ENCODE results near the gene EFNB3. TPM values are rescaled to one million over a fixed set of nuclear protein-coding genes. Genes with fewer than 3 reads are reported as not detected.

Gene EFNB3
- total RNA-seq, 2 donors from 2014 or later: 0.25 to 0.34 TPM

DNA sequence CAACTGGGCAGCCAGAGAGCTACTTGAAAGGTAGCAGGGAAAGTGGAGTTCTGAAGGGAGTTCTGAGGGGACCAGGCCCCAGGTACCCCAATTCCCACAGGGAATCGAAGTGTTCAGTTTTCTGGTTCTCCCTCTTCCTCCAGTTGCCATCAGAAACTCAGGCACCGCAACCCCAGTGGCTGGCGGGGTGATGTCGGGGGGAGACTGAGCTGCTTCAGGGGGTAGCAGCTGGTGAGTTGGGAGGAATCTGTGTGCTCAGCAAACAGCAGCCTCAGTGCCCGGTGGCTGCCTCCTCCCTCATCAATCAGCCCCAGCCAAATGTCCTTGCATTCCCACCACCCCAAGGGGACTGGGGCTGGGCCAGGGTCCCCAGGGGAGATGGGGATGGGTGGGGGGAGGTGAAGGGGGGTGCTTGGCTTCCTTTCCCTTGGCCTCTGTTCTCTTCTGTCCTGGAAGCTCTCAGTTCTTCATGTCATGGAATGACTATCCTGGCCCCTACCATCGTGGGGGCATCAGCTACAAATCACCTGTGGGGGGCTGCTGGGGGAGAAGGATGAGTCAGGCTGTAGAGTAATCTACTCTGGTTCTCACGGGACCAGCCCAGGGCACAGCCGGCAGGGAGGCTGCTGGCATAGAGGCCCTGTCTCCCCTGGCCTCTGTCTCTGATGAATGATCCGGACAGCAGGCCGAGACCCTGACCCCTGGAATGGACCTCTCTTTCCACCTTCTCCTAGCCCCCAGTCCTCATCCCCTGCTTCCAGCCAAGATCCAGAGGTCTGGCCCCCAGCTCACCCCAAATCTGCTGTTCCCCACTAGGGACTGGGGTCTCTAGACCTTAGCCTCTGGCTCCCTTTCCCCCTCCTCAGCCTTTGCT lies 10.0 kb downstream of the EFNB3 start:
- no peak for ATAC-seq
- no peak for DNase-seq
- intact Hi-C loops (cut with DNase I, micrococcal nuclease): no loop called here

DNA sequence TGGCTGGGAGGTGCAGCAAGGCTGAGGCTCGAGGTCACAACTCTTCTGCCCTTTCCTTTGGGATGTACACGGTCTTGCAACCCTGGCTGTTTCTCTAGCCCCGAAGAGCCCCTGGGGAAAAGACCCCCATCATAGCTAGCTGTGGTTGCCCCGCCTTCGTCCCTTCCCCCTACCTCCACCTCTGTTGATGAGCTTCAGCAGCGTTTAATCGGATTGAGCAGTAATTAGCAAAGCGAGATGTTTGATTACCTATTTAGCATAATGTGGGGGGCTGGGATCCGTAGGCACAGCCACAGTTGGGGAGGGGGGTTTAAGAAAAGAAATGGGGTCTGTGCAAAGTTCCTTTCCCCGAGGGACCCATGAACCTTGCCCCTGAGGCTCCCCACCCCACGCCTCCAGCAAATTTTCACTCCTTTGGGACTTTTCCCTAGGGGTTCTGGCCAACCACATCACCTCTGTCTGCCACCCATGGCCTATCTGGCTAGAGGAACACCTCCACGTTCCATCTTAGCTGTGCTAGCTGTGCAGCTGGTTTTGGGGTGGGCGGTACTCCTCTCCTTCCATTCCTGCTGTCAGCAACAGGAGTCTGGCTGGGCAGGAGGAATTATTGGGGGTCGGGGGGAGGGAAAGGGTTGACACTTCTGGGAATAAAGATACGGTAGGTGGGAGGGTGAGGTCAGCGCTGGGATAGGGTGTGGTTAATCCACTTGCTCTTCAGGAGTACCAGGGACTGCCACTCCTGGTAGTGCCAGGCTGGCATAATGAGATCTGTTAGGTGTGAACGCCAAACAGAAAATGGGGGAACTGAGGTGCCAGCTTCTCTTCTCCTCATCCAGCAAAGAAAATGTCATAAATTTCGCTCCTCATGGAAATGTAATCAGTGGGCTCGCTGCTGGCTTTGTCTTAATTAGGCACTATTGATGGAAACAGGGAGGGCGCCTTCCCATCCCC lies 11.2 kb downstream of the EFNB3 start:
- intact Hi-C loops (cut with DNase I, micrococcal nuclease): no loop called here
- ATAC-seq (peak; percentile 28), DNase-seq (no peak)

DNA sequence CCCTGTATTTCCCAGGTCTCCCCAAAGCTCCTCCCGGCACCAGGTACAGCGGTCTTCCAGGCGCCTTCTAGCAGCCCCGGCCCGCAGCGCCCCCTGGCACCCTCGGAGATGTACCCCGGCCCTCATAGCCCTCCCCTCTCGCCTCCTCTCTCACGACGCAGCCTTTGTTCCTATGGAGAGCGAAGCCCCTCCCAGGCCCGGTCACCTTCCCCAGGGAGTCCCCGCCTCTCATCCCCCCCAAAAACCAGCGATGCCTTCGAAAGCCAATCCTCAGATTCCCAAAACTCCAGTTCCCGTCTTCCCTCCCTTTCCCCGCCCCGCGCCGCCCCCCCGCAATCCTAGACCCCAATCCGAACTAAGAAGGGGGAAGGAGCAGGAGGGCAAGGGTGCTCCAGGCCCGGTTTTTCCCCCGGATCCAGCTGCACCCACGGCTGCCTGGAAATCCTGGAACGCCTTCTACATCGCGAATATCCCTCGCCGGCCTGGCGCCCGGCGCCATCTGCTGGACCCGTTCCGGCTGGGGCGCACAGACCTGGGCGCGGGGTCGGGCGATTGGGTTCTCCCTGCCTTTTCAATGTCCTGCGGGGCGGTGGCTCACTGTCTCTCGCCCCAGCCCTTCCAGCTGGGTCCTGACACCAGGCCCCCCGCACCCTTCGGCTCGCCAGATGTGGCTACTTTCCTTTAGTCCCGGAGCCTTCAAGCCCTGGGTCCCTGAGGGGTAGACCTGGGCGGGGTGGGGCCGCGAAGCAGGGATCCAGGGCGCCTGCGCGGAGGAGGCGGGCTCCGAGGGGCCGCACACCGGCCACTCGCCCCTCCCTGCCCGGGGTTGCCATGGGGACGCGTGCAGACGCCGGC lies 12.1 kb downstream of the EFNB3 start, which contains the start of gene DNAH2:
Gene DNAH2 (plus strand): TSS at position 844 of the 855 bp plus-strand sequence. CDS start 1,991 bp downstream, outside the sequence.
- intact Hi-C loops (cut with DNase I, micrococcal nuclease): no loop called here
- peak; percentile 64 to 74 for DNase-seq
- peak; percentile 89 for ATAC-seq

DNA sequence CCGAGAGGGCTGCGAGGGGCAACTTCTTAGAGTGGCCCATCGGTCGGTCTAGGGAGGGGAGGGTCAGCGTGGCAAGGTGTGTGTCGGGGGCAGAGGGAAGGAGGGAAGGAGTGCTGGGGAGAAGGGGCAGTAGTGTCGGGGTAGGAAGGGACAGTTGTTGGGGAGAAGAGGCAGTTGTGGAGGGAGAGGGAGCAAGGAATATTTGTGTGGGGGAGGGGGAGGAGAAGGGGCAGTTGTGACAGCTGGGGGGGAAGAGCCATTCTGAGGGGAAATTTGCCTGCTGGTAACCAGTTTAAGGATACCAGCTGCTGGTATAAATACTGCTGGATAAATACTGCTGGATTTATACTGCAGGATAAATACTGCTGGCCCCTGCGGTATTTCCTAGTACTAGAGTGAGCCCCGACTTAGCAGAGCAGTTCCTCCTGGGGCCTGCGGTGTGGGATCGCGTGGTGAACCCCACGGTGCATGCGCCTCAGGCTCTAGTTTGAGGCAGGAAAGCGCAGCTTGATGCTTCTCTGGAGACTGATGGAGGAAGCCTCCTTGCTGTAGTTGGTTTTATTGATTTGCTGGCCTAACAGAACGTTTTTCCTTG lies 12.9 kb downstream of the EFNB3 start:
- DNase-seq (peak in 1 of 2 donors; percentile 29), ATAC-seq (peak; percentile 17)
- intact Hi-C loops (cut with DNase I, micrococcal nuclease): no loop called here

DNA sequence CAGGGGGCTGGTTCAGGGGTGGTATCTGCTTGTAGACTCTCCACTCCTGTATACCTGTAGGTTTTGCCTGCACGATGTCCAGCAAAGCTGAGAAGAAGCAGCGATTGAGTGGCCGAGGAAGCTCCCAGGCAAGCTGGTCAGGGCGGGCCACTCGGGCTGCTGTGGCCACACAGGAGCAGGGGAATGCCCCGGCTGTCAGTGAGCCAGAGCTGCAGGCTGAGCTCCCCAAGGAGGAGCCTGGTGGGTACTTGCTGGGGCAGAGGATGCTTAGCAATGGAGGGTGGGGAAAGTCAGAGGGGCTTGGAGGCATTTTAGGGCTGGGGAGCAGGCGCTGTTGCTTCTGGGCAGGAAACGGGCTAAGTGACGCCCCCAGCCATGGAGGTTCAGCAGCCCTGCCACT lies 14.7 kb downstream of the EFNB3 start:
- intact Hi-C loops (cut with DNase I, micrococcal nuclease): no loop called here
- DNase-seq (no peak), ATAC-seq (no peak)

DNA sequence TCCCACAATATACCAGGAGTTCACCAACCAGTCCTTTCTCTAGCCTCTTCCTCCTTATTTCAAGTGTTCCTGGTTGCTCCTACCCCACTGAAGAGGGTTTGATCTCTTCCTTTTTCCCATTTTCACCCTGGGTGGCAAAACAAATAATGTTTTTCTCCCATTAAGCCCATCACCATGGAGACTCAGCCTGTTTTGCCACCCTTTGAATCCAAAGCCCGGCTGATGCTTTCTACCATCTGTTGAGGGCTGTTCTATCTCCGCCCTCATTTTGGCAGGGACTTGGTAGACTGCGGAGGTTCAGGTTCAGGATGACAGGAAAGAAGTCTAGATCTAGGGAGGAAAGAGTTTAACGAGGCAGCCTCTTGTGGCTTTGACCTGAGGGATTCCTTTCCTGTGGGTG lies 15.1 kb downstream of the EFNB3 start:
- DNase-seq: no peak
- intact Hi-C loops (cut with DNase I, micrococcal nuclease): no loop called here
- ATAC-seq: no peak

DNA sequence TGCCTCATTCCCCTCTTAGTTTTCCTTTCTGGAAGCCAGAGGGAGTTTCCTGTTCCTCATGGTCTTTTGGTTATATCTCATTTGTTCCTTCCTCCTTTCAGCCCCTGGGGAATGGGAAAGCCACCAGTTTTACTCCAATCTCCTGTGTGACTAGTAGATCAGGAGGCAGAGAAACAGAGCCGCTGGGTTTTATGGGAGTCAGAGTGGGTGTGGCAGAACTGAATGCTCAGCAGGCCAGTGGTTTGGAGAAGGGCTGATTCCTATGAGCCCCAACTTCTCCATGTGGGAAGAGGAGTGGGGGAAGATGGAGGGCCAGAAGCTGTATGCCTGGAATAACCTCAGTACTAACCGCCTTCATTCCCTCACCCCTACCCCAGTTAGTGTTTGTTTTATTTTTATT lies 16.6 kb downstream of the EFNB3 start:
- no peak for ATAC-seq
- no peak for DNase-seq
- intact Hi-C loops (cut with DNase I, micrococcal nuclease): no loop called here

DNA sequence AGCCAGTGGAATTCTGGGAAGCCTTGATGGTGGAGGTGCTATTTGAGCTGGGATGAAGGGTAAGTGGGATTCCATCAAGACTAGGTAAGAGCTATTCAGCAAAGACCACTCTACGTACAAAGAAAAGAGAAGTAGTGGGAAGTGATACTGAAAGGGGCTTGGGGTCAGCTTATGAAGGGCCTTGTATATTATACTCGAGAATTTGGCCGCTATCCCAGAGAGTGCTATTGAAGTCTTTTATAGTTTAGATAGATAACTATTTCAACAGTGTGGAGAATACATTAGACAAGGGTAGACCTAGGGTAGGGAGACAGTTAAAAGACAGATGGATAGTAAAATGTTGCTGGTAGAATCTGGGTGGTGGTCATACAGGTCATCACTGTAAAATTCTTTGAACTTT lies 22.9 kb downstream of the EFNB3 start:
- ATAC-seq (no peak), DNase-seq (no peak)
- intact Hi-C loops (cut with DNase I, micrococcal nuclease): no loop called here

DNA sequence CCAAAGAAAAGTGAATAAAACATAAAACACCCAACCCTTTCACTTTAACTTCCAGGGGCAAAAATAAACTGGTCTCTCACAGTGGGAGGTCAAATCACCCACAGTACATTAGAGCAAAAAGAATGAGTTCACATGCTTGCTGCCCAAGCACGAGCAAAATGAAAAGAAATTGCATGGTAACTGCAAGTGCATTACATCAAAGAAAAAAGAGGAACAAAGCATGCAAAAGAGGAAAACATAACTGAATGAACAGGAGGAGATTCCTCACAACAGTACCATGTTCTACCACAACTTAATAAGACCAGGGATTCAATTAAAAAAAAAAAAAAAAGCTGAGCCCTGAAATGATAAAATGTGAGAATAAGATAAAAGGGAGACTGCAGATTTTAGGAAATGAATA lies 24.8 kb downstream of the EFNB3 start:
- no peak for DNase-seq
- ATAC-seq: no peak
- intact Hi-C loops (cut with DNase I, micrococcal nuclease): no loop called here

DNA sequence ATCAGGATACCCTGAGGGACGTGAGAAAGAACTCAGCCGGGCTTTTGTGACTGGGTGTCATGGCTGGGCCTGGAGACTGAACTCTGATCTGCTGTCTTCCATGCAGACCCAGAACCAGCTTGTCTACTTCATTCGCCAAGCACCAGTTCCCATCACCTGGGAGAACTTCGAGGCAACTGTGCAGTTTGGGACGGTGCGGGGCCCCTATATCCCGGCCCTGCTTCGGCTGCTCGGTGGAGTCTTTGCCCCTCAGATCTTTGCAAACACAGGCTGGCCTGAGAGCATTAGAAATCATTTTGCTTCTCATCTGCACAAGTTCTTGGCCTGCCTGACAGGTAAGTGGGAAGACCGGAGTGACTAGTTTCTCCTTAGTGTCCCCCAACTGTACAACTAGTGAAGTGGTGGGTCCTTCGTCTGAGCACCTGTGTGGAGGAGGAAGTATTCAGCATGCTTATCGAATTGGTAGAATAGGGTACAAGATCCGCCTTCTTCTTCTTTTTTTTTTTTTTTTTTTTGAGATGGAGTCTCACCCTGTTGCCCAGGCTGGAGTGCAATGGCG lies 28.1 kb downstream of the EFNB3 start:
- no peak for DNase-seq
- intact Hi-C loops (cut with DNase I, micrococcal nuclease): no loop called here
- no peak for ATAC-seq

DNA sequence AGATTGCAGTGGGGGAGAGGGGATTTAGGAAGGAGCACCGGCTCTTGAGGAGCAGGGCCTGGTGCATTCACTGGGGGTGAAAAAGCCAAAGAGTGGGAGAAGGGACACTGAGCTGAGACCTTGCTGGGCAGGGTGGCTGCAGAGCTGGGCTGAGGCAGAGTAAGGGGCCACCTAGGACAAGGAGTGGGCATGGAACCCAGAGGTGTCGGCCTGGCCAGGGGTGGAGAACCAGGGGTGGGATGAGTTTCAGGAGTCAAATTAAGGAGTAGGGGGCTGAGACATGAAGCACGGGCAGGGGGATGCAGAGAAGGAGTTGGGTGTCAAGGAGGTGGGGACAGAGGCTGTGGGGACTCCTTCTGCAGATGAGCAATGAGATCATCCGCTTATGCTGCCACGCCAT lies 32.6 kb downstream of the EFNB3 start:
- ATAC-seq: no peak
- intact Hi-C loops (cut with DNase I, micrococcal nuclease): no loop called here
- DNase-seq: no peak

DNA sequence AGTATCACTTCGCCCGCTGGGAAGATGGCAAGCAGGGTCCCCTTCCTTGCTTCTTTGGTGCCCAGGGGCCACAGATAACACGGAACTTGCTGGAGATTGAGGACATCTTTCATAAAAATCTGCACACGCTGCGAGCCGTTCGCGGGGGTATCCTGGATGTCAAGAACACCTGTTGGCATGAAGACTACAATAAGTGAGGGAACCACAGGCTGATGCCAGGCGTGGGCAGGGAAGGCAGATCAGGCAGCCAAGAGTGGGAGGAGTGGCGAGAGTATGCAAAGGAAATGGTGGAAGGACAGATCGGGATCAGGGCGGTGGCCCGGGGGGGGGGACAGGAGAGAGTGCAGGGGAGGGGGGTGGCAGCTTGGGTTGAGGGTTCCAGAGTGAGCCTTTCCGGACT lies 34.7 kb downstream of the EFNB3 start:
- no peak for DNase-seq
- intact Hi-C loops (cut with DNase I, micrococcal nuclease): loop anchor here in 1 of 2 donors (5.0 kb wide), 1 partner anchor 113 kb away; no protein-coding TSS in a partner anchor
- no peak for ATAC-seq

DNA sequence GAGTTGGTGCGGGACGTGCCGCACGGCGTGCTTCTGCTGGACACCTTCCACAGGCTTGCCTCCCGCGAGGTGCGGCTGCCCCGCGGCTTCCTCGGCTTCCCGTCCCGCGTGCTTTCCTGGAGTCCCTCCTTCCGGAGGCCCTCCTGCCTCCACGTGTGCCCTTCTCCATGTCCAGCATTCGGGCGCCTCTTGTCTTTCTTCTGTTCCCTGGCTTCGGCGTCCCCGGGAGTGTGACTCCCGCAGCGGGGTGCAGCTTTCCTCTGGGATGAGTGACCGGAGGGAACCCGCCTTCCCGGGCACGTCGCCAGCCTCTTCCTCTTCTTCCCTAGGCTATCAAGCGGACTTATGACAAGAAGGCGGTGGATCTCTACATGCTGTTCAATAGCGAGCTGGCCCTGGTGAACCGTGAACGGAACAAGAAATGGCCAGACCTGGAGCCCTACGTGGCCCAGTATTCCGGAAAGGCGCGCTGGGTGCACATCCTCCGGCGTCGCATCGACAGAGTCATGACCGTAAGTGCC lies 35.5 kb downstream of the EFNB3 start:
- DNase-seq (no peak), ATAC-seq (no peak)
- intact Hi-C loops (cut with DNase I, micrococcal nuclease): loop anchor here in 1 of 2 donors (5.0 kb wide), 1 partner anchor 112 kb away; no protein-coding TSS in a partner anchor

DNA sequence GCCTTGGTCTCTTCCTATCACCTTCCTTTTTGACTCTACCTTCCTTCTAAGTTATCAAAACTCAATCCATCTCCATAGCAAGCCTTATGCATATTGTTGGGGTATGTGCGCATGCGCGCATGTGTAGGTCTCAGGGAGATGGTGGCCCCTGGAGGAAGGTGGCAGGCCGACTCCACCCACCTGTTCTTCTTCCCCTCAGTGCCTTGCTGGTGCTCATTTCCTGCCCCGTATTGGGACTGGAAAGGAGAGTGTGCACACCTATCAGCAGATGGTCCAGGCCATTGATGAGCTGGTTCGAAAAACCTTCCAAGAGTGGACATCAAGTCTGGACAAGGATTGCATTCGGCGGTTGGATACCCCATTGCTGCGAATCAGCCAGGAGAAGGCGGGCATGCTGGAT lies 37.7 kb downstream of the EFNB3 start:
- intact Hi-C loops (cut with DNase I, micrococcal nuclease): loop anchor here in 1 of 2 donors (5.0 kb wide), 1 partner anchor 110 kb away; no protein-coding TSS in a partner anchor
- ATAC-seq: no peak

DNA sequence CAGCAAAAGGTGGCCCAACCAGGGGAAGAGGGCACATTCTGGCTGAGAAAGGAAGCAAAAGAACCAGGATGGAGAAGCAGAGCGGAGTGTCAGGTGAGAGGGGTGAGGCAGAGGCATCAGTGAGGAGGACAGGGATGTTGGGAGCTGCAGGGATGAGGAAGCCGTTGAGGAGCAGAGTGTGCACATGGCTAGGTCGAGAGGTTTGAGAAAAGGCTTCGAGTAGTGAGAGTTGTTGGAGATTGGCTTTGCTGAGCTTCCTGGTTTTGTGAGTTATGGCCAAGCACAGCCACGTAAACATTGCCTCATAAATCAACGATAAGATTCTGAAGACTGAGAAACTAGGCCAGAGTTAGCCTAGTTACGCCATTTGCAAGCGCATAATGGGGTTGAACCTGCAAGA lies 39.4 kb downstream of the EFNB3 start:
- ATAC-seq (peak; percentile 60), DNase-seq (no peak)
- intact Hi-C loops (cut with DNase I, micrococcal nuclease): loop anchor here in 1 of 2 donors (5.0 kb wide), 1 partner anchor 108 kb away; no protein-coding TSS in a partner anchor

More for the DNA sequence above, 37.7 kb downstream of the EFNB3 start:
- no peak for DNase-seq

DNA sequence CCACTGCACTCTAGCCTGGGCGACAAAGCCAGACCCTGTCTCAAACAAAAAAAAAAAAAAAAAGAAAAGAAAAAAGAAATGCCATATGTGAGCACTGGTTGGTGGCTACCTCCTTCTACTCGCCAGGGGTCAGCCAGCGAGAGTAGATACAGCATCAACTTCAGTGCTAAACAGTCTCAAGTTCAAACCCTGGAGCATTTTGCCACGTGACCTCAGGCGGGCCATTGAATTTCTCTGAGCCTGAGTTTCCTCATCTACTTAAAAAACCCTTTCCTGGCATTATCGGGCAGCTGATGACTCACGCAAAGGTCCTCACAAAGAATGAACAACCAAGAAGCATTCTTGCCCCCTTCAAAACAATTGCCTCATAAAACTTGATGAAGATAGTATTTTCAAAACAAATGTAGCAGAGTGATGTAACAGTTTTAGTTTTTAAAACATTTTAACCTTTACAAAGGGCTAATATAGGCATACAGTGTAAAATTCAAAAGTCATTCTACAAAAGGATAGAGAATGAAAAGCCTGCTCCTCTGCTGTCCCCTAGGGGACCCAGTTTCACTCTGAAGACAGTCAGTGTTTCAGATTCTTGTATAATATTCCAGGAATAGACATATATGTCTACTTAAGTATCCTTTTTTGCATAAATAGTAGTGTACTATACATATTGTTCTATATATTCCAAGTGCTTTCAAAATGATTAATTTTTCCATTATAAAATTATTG lies 40.9 kb downstream of the EFNB3 start:
- intact Hi-C loops (cut with DNase I, micrococcal nuclease): no loop called here
- no peak for DNase-seq
- no peak for ATAC-seq

DNA sequence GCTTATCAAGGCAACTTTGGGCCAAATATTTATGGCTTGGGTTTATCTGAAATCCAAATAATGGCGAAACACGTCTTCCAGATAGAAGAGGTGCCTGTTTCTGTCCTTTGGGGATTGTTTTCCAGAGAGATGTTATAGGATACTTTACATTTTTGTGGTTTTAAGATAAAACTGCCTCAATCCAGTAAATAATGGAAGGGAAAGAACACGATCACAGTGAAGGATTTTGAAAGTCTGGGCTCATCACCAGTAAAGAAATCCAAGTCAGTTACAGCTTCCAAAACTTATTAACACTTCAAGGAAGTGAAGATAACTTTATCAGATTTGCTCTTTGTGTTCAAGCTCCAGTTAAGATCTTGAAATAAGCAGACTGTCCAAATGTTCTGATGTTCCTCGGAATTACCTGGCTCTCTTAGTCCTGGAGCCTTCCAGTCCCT lies 42.7 kb downstream of the EFNB3 start:
- intact Hi-C loops (cut with DNase I, micrococcal nuclease): no loop called here
- no peak for DNase-seq
- ATAC-seq: no peak
